Caco-2 (cell line): ENCODE data around the gene GAPDH. TPM values are rescaled to one million over a fixed set of nuclear protein-coding genes. Genes with fewer than 3 reads are reported as not detected.

ENCODE experiments used
- BruUV-seq: library from RNA; stranded (reverse); fragments of 400-500 nt; replicated peaks from 2 replicates; lab custom pipeline; 2021; lab: Mats Ljungman, UMichigan
- CTCF ChIA-PET: fragments of 300-600 bp; sonication (Branson Sonifier 250); formaldehyde crosslinking; loops from one replicate; lab custom pipeline; 2022; ENCODE audit warnings: antibody characterized with exemption; lab: Charles Lee
- POLR2A ChIA-PET: fragments of 300-600 bp; sonication (Branson Sonifier 250); formaldehyde crosslinking; loops from one replicate; lab custom pipeline; 2022; ENCODE audit warnings: antibody characterized with exemption; lab: Charles Lee
- DNase-seq, 2 experiments: peaks; one replicate each; pipeline versions ENCODE4 v3.0.0 to v3.0.0-alpha.2; 2020 to 2022
- H3K27me3 ChIP-seq: replicated peaks from 2 replicates; pipeline ENCODE4 v1.6.0; 2011; ENCODE audit warnings: low read length; ENCODE audit not compliant: control insufficient read depth, insufficient read depth
- H3K36me3 ChIP-seq: 2 replicates; pipeline ENCODE4 v1.5.1; 2011; ENCODE audit warnings: low read length; ENCODE audit not compliant: control insufficient read depth, insufficient read depth
- H3K4me1 ChIP-seq: fragments of 250-450 bp; sonication (Bioruptor Pico); 2 replicates; pipeline ENCODE4 v1.5.1; 2020; ENCODE audit warnings: mild to moderate bottlenecking
- H3K4me3 ChIP-seq: 2 replicates; pipeline ENCODE4 v1.5.1; 2011; ENCODE audit warnings: low read depth, mild to moderate bottlenecking, control low read depth, low read length
- H3K9me3 ChIP-seq: fragments of 250-450 bp; sonication (Bioruptor Pico); 2 replicates; pipeline ENCODE4 v1.5.1; 2020; ENCODE audit warnings: mild to moderate bottlenecking, moderate library complexity
- H3K27ac Mint-ChIP-seq: one replicate; pipeline ENCODE4 v1.8.0; 2022; ENCODE audit warnings: mixed read lengths; ENCODE audit not compliant: unreplicated experiment
- H3K27me3 Mint-ChIP-seq: one replicate; pipeline ENCODE4 v1.8.0; 2022; ENCODE audit warnings: mixed read lengths; ENCODE audit not compliant: insufficient read depth, unreplicated experiment
- H3K36me3 Mint-ChIP-seq: one replicate; pipeline ENCODE4 v1.8.0; 2022; ENCODE audit warnings: mild to moderate bottlenecking, mixed read lengths; ENCODE audit not compliant: insufficient read depth, unreplicated experiment
- H3K4me1 Mint-ChIP-seq: one replicate; pipeline ENCODE4 v1.8.0; 2022; ENCODE audit warnings: low read depth, mixed read lengths; ENCODE audit not compliant: unreplicated experiment
- H3K4me3 Mint-ChIP-seq: one replicate; pipeline ENCODE4 v1.8.0; 2022; ENCODE audit warnings: mild to moderate bottlenecking, moderate library complexity, mixed read lengths; ENCODE audit not compliant: unreplicated experiment
- H3K9me3 Mint-ChIP-seq: one replicate; pipeline ENCODE4 v1.8.0; 2022; ENCODE audit warnings: mixed read lengths; ENCODE audit not compliant: unreplicated experiment
- CTCF ChIP-seq, 2 experiments: fragments of 200-600 bp in 1 of 2; IDR thresholded peaks; 1 replicate in 1 of 2; 2 replicates in 1 of 2; pipeline versions ENCODE4 v1.5.1 to v1.8.0; 2011 to 2022; ENCODE audit warnings: antibody characterized with exemption in 1 of 2, control low read depth in 1 of 2, inconsistent platforms in 1 of 2, low read depth in 1 of 2, low read length in 1 of 2, mild to moderate bottlenecking in 1 of 2, moderate library complexity in 1 of 2; ENCODE audit not compliant: insufficient read depth in 1 of 2, severe bottlenecking in 1 of 2, unreplicated experiment in 1 of 2
- intact Hi-C: fragments of 100-400 bp; cut with micrococcal nuclease; formaldehyde crosslinking; loops from one replicate; pipeline ENCODE4 v1.10.0; 2022; ENCODE audit not compliant: unreplicated experiment
- total RNA-seq: library from RNA; stranded (reverse); gene quantifications from 2 replicates; pipeline ENCODE4 v1.2.3, GENCODE V29; 2022

The GAPDH gene
- total RNA-seq, 1 experiment from 2014 or later, result 4,975 TPM

GRCh38 chr12:6570264-6570887 lies 36.1 kb downstream of the GAPDH start:
- Mint-ChIP-seq H3K27ac (no peak overlapping the region), H3K4me3 (peak overlapping the region; percentile 81), H3K36me3 (peaks cover 96% of the 10 kb centered on the region), H3K27me3 (no peaks in the 10 kb centered on the region), H3K9me3 (no peaks in the 10 kb centered on the region), H3K4me1 (peaks cover 23% of the 10 kb centered on the region)
- intact Hi-C loops, result loop anchor here (5.0 kb wide), 1 partner anchor 257 kb away; the partner anchor contains the start of gene P3H3
- Histone ChIP-seq H3K36me3 (peaks cover 12% of the 10 kb centered on the region), H3K4me3 (no peak overlapping the region), H3K4me1 (no peaks in the 10 kb centered on the region), H3K27me3 (no peaks in the 10 kb centered on the region), H3K9me3 (no peaks in the 10 kb centered on the region)
- BruUV-seq, result no TSS peak
- peak; percentile 82 to 84 for DNase-seq
- peak; percentile 76 to 82 for TF ChIP-seq CTCF (IDR thresholded peaks at IDR 0.05; ENCODE audit: insufficient read depth in 1 of 2, low read depth in 1 of 2, low read length in 1 of 2, severe bottlenecking in 1 of 2, unreplicated experiment in 1 of 2)
- CTCF ChIA-PET, result interaction anchor here (0.5 to 1.5 kb wide), 12 partner anchors 12 to 183 kb away, joined by 3 to 9 read pairs (median 4); partner anchors contain the start of genes COPS7A and MLF2
- POLR2A ChIA-PET, result interaction anchor here (1.0 kb wide), 1 partner anchor 119 kb away, joined by 11 read pairs; the partner anchor contains the start of gene ZNF384

GRCh38 chr12:6573001-6573400 lies 38.7 kb downstream of the GAPDH start:
- ChIA-PET CTCF (interaction anchor here (1.0 kb wide), 1 partner anchor 10 kb away, joined by 3 read pairs; no protein-coding TSS in a partner anchor), POLR2A (interaction anchor here (0.7 kb wide), 1 partner anchor 277 kb away, joined by 3 read pairs; no protein-coding TSS in a partner anchor)
- Histone ChIP-seq H3K9me3 (no peaks in the 10 kb centered on the region), H3K36me3 (peaks cover 11% of the 10 kb centered on the region), H3K27me3 (no peaks in the 10 kb centered on the region), H3K4me3 (no peak overlapping the region), H3K4me1 (no peaks in the 10 kb centered on the region)
- Mint-ChIP-seq H3K36me3 (peaks cover 96% of the 10 kb centered on the region), H3K27ac (no peak overlapping the region), H3K4me1 (peaks cover 14% of the 10 kb centered on the region), H3K9me3 (no peaks in the 10 kb centered on the region), H3K27me3 (no peaks in the 10 kb centered on the region), H3K4me3 (no peak overlapping the region)
- no peak for DNase-seq
- no peak for TF ChIP-seq CTCF (IDR thresholded peaks at IDR 0.05; ENCODE audit: insufficient read depth in 1 of 2, low read depth in 1 of 2, low read length in 1 of 2, severe bottlenecking in 1 of 2, unreplicated experiment in 1 of 2)
- no TSS peak for BruUV-seq
- intact Hi-C loops, result loop anchor here (5.0 kb wide), 1 partner anchor 254 kb away; the partner anchor contains the start of gene P3H3

- intact Hi-C loops, result loop anchor here (5.0 kb wide), 1 partner anchor 253 kb away; the partner anchor contains the start of gene P3H3
- H3K4me3 ChIP-seq, result no peak overlapping the region
- Mint-ChIP-seq H3K9me3 (no peaks in the 10 kb centered on the region), H3K27ac (no peak overlapping the region), H3K4me3 (no peak overlapping the region), H3K4me1 (peaks cover 14% of the 10 kb centered on the region), H3K36me3 (peaks cover 97% of the 10 kb centered on the region), H3K27me3 (no peaks in the 10 kb centered on the region)
- H3K27me3 ChIP-seq, result no peaks in the 10 kb centered on the region
- ChIA-PET POLR2A (no interaction called here), CTCF (no interaction called here)
- no peaks in the 10 kb centered on the region for H3K4me1 ChIP-seq
- H3K36me3 ChIP-seq, result peaks cover 11% of the 10 kb centered on the region
- H3K9me3 ChIP-seq, result no peaks in the 10 kb centered on the region
- BruUV-seq, result no TSS peak
- no peak for DNase-seq
- TF ChIP-seq CTCF (IDR thresholded peaks at IDR 0.05; ENCODE audit: insufficient read depth in 1 of 2, low read depth in 1 of 2, low read length in 1 of 2, severe bottlenecking in 1 of 2, unreplicated experiment in 1 of 2), result no peak
These were observed 40.4 kb downstream of the GAPDH start for GRCh38 chr12:6574576-6575295.
